Esophagus muscularis mucosa (tissue), 3 donors: ENCODE measurements around the gene NFE2.

Source experiments
- EP300 ChIP-seq: sonication (generic); formaldehyde crosslinking; IDR thresholded peaks from one replicate; pipeline ENCODE4 v1.6.1; 2017; ENCODE audit warnings: antibody characterized with exemption
- POLR2AphosphoS5 ChIP-seq, 2 donors: sonication (generic); formaldehyde crosslinking; IDR thresholded peaks; one replicate each; pipeline ENCODE4 v1.6.1; 2017; ENCODE audit warnings: antibody characterized with exemption in 2 of 2

- no peak for TF ChIP-seq POLR2AphosphoS5 (IDR thresholded peaks at IDR 0.05)
- no peak for TF ChIP-seq EP300
Measured at GRCh38 chr12:54249489-54249888, 51.3 kb downstream of the NFE2 start.
